ENCODE results near the gene CNTN4. TPM values are rescaled to one million over a fixed set of nuclear protein-coding genes. Genes with fewer than 3 reads are reported as not detected.

CNTN4 gene
- total RNA-seq, 1 experiment from 2014 or later = 5.7 TPM

DNA sequence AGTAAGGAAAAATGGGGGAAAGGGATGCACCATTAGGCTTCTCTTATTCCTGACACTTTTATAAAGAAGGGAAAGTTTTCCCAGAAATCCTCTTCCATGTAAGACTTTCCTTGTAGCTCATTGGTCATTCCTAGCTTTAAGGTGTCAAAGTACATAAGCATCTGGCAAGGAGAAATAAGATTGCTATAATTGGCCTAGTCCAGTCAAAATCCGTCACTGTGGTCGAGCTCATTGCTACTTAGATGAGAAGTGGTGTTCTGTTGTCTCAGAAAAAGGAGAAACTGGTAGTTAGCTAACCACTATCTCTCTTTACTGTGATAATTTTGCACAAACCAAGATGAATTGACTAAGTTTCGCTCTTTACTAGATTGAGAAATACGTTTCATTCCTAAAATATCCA lies 370.1 kb downstream of the CNTN4 start:
- no peaks in the 10 kb centered on the region for H3K27me3 ChIP-seq (replicated peaks; ENCODE audit: insufficient read depth, low read depth, low read length, poor library complexity)
- ChIA-PET CTCF (no interaction called here), POLR2A (ENCODE audit: low non-redundant PET) (no interaction called here)
- intact Hi-C loops (cut with micrococcal nuclease; ENCODE audit: unreplicated experiment) = no loop called here
- no peak for DNase-seq (ENCODE audit: low spot score)
- H3K36me3 ChIP-seq (ENCODE audit: insufficient read depth, low read length, poor library complexity, severe bottlenecking) = no peaks in the 10 kb centered on the region
- TF ChIP-seq, protein P1, sequence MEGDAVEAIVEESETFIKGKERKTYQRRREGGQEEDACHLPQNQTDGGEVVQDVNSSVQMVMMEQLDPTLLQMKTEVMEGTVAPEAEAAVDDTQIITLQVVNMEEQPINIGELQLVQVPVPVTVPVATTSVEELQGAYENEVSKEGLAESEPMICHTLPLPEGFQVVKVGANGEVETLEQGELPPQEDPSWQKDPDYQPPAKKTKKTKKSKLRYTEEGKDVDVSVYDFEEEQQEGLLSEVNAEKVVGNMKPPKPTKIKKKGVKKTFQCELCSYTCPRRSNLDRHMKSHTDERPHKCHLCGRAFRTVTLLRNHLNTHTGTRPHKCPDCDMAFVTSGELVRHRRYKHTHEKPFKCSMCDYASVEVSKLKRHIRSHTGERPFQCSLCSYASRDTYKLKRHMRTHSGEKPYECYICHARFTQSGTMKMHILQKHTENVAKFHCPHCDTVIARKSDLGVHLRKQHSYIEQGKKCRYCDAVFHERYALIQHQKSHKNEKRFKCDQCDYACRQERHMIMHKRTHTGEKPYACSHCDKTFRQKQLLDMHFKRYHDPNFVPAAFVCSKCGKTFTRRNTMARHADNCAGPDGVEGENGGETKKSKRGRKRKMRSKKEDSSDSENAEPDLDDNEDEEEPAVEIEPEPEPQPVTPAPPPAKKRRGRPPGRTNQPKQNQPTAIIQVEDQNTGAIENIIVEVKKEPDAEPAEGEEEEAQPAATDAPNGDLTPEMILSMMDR (conservative IDR thresholded peaks at IDR 0.05; ENCODE audit: low read depth, low read length) = no peak
- no peak for TF ChIP-seq EZH2 (IDR thresholded peaks at IDR 0.05; ENCODE audit: borderline replicate concordance, low read depth, low read length, poor library complexity, severe bottlenecking)
- no peaks in the 10 kb centered on the region for H3K9me3 ChIP-seq (ENCODE audit: low read depth, low read length, poor library complexity, severe bottlenecking)
- no peak overlapping the region for H3K27ac ChIP-seq (ENCODE audit: low read depth, low read length, poor library complexity, severe bottlenecking)
- H3K4me3 ChIP-seq (ENCODE audit: low read depth, low read length, poor library complexity, severe bottlenecking) = no peak overlapping the region
- H3K4me1 ChIP-seq (ENCODE audit: insufficient read depth, low read length, poor library complexity, severe bottlenecking) = no peaks in the 10 kb centered on the region
- BruUV-seq (replicated peaks) = no TSS peak

DNA sequence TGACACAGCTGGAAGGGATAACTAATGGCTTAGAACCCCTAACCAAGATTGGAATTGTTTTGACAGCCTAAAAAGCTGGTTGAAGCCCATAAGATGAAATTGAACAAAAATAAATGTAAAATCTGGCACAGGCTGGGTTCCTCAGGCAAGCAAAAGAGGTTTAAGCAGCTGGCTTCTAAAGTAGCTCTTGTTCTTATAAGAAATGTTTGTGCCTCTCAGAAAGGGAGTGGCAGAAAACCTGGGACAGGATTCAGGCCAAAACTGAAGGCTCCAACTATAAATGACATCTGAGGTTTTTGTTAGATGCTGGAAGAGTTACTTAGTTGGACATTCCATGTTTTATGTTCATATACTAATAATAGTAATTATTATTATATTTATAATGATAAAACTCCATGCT lies 378.3 kb downstream of the CNTN4 start:
- no TSS peak for BruUV-seq (replicated peaks)
- H3K9me3 ChIP-seq (ENCODE audit: low read depth, low read length, poor library complexity, severe bottlenecking) = peaks cover 7% of the 10 kb centered on the region
- H3K27me3 ChIP-seq (replicated peaks; ENCODE audit: insufficient read depth, low read depth, low read length, poor library complexity) = no peaks in the 10 kb centered on the region
- no peaks in the 10 kb centered on the region for H3K4me1 ChIP-seq (ENCODE audit: insufficient read depth, low read length, poor library complexity, severe bottlenecking)
- CTCF ChIA-PET = no interaction called here
- no peak for DNase-seq (ENCODE audit: low spot score)
- no peaks in the 10 kb centered on the region for H3K36me3 ChIP-seq (ENCODE audit: insufficient read depth, low read length, poor library complexity, severe bottlenecking)
- no peak overlapping the region for H3K27ac ChIP-seq (ENCODE audit: low read depth, low read length, poor library complexity, severe bottlenecking)
- POLR2A ChIA-PET (ENCODE audit: low non-redundant PET) = no interaction called here
- no peak overlapping the region for H3K4me3 ChIP-seq (ENCODE audit: low read depth, low read length, poor library complexity, severe bottlenecking)
- TF ChIP-seq, protein P1 (conservative IDR thresholded peaks at IDR 0.05; ENCODE audit: low read depth, low read length) = no peak
- no peak for TF ChIP-seq EZH2 (IDR thresholded peaks at IDR 0.05; ENCODE audit: borderline replicate concordance, low read depth, low read length, poor library complexity, severe bottlenecking)
- intact Hi-C loops (cut with micrococcal nuclease; ENCODE audit: unreplicated experiment) = no loop called here

DNA sequence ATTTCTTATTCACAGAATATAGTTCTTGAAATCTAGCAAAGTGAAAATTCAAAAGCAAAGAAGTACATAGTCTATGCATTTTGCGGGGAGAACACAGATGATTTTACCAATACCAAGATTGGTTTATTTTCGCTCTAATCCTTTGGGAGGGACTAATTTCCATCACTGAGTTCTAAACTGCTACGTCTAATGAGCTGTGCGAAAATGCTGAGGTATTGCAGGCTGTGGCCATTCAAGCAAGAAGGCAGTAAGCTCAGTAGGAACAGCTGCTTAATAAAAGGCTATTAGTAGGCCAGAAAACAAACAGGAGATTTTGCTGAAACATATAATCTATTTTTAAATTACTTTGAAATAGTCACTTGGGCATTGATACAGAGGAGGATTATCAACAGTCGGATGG lies 379.0 kb downstream of the CNTN4 start:
- H3K9me3 ChIP-seq (ENCODE audit: low read depth, low read length, poor library complexity, severe bottlenecking) = peaks cover 7% of the 10 kb centered on the region
- BruUV-seq (replicated peaks) = no TSS peak
- no peak for DNase-seq (ENCODE audit: low spot score)
- CTCF ChIA-PET = no interaction called here
- no peaks in the 10 kb centered on the region for H3K4me1 ChIP-seq (ENCODE audit: insufficient read depth, low read length, poor library complexity, severe bottlenecking)
- no peak overlapping the region for H3K4me3 ChIP-seq (ENCODE audit: low read depth, low read length, poor library complexity, severe bottlenecking)
- no peak overlapping the region for H3K27ac ChIP-seq (ENCODE audit: low read depth, low read length, poor library complexity, severe bottlenecking)
- TF ChIP-seq EZH2 (IDR thresholded peaks at IDR 0.05; ENCODE audit: borderline replicate concordance, low read depth, low read length, poor library complexity, severe bottlenecking) = no peak
- TF ChIP-seq, protein P1 (conservative IDR thresholded peaks at IDR 0.05; ENCODE audit: low read depth, low read length) = no peak
- POLR2A ChIA-PET (ENCODE audit: low non-redundant PET) = no interaction called here
- H3K27me3 ChIP-seq (replicated peaks; ENCODE audit: insufficient read depth, low read depth, low read length, poor library complexity) = no peaks in the 10 kb centered on the region
- intact Hi-C loops (cut with micrococcal nuclease; ENCODE audit: unreplicated experiment) = no loop called here
- no peaks in the 10 kb centered on the region for H3K36me3 ChIP-seq (ENCODE audit: insufficient read depth, low read length, poor library complexity, severe bottlenecking)

Measured in A673 (cell line).